ENCODE measurements around the gene RUFY3.

GRCh38 chr4:70688795-70689231, 33.0 kb upstream of the RUFY3 start:
- no peak for TF ChIP-seq CTCF (conservative IDR thresholded peaks at IDR 0.05; ENCODE audit: low read depth, low read length)
- no peak for TF ChIP-seq RAD21 (IDR thresholded peaks at IDR 0.05; ENCODE audit: low read length)
- TF ChIP-seq MAFK (IDR thresholded peaks at IDR 0.05; ENCODE audit: low read depth, low read length), result no peak
- no peak for TF ChIP-seq NFE2L2 (IDR thresholded peaks at IDR 0.05; ENCODE audit: low read depth, low read length)
- TF ChIP-seq POLR2A (IDR thresholded peaks at IDR 0.05; ENCODE audit: low read depth, low read length), result no peak
- TF ChIP-seq FOS (IDR thresholded peaks at IDR 0.05; ENCODE audit: low read depth, low read length), result no peak
- no peak for TF ChIP-seq RFX5 (IDR thresholded peaks at IDR 0.05; ENCODE audit: low read depth, low read length)
- TF ChIP-seq CEBPB (IDR thresholded peaks at IDR 0.05; ENCODE audit: low read depth, low read length), result no peak
- TF ChIP-seq RCOR1 (IDR thresholded peaks at IDR 0.05; ENCODE audit: insufficient replicate concordance, low read length), result no peak
- TF ChIP-seq USF2 (IDR thresholded peaks at IDR 0.05; ENCODE audit: low read depth, low read length), result no peak
- TF ChIP-seq BHLHE40 (IDR thresholded peaks at IDR 0.05; ENCODE audit: low read depth, low read length), result no peak
- TF ChIP-seq MAZ (IDR thresholded peaks at IDR 0.05; ENCODE audit: borderline replicate concordance, low read depth, low read length), result no peak
- TF ChIP-seq CHD1 (IDR thresholded peaks at IDR 0.05; ENCODE audit: low read depth, low read length), result no peak
- TF ChIP-seq MXI1 (IDR thresholded peaks at IDR 0.05; ENCODE audit: borderline replicate concordance, low read depth, low read length), result no peak

All from IMR-90 (cell line).